HL-60/S4 treated with phorbol 12-myristate 13-acetate at 8.2 ng/mL for 4 days and 3 days (cell line): ENCODE data around the gene CST9L.

Experiments
- in situ Hi-C: fragments of 300-500 bp; cut with MboI; formaldehyde crosslinking; loops from 2 replicates; pipeline ENCODE4 v1.15.0; 2022; ENCODE audit warnings: low sequenced_read_pairs

Gene CST9L, protein sequence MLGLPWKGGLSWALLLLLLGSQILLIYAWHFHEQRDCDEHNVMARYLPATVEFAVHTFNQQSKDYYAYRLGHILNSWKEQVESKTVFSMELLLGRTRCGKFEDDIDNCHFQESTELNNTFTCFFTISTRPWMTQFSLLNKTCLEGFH

DNA sequence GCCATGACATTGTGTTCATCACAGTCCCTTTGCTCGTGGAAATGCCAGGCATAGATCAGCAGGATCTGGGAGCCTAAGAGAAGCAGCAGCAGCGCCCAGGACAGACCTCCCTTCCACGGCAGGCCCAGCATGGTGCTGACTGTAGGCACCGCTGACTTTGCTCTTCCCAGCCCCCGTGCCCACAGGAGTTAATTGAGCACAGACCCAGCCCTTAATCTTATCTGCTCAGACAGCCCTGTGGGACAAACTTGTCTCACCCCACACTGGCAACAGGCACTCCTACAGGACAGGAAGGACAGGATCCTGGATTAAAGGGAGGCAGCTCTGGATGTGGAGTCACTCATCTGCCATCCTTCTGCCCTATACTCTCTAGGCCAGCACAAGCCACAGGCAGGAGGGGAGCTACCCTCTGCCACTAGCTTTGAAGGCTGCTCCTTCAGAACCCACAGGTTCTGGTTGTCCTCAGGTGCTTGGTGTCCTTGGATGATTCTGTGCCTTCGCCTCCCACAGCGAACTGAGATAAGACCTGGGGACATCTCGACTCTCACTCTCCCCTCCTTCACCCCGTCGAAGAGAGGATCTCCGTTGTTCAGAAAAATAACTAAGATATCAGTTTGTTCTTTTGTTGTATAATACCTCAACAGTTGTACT is at the start of gene CST9L:
Gene CST9L (minus strand): TSS at position 165 of the 651 bp plus-strand sequence. CDS start 34 bp downstream, at position 131.
- in situ Hi-C loops = no loop called here

DNA sequence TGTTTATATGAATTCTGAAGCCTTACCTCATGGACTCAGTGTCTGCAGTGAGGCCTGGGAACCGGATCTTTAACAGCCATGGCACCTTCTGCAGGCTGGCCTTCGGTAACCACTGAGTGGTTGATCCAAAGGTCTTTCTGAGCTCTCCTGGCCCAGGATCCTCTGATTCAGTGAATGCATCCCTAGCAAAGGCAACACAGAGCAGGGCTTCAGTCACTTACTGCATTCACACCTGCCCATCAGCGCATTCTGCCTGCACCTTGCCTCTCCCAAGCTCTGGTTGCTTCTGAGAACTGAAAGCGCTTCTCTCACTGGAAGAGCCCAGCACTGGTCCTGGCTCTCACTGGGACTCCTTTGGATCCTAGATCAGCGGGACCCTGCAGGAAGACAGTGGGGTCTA is 45.9 kb upstream of the CST9L start:
- in situ Hi-C loops = loop anchor here (25.0 kb wide), 1 partner anchor 177 kb away; the partner anchor contains the start of gene CSTL1

DNA sequence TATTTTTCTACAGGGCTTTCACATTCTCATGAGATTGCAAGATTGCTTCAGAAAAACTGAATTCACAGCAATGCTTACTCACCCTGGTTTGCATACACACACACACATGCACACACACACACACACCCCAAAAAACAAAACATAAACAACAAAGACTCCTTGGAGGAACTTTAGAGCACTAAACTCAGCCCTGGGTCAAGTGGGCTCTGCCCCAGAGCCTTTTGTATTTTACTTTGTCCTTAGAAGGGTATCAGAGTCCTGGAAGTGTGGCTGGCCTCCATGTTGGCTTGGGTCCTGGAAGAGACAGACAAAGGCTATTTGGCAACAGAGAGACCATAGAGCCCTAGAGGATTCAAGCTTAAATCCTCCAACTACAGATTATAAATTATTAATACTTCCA is 45.4 kb upstream of the CST9L start:
- in situ Hi-C loops = loop anchor here (25.0 kb wide), 1 partner anchor 176 kb away; the partner anchor contains the start of gene CSTL1

DNA sequence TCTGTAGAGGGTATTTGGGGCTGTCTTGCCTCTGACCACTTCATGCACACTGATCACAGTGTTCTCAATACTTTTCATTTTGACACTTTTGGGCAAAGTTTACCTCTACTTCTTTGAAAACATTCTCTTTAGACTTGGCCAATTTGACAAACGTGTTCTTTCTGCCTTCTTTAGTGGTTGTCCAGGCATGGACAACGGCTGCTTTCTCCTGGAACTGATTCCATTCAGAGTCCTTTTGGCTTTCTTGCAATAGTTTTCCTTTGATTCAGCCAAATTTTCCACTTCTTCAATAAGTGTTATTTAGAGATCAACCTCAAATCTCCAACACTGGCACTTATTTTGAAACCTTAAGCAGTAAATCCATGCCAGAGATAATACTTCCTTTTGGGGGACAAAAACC is 44.1 kb upstream of the CST9L start:
- in situ Hi-C loops = loop anchor here (25.0 kb wide), 1 partner anchor 175 kb away; the partner anchor contains the start of gene CSTL1

DNA sequence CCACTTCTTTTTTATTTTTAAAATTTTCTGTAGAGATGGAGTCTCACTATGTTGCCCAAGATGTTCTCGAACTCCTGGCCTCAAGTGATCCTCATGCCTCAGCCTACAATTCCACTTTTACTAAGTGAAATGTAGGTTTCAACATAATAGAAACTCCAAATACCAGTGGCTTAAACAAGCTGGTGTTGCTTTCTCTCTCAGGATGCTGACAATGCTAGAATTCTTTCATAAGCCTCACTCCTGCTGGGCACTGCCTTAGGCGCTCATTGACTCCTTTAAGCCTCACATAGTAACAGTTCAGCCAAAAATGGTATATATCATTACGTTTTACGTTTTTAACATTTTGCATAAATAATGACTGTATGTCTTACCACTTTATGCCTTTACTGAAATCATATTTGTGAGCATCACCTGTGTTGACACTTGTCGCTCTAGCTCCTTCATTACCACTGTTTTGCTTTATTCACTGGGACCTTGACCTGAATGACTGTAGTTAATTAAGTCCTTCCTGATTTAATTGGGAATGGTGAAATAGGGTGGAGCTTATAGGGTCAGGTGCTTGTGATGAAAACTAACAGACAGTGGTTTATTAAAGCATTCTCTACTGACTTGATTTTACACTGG is 41.3 kb upstream of the CST9L start:
- in situ Hi-C loops = loop anchor here (25.0 kb wide), 1 partner anchor 172 kb away; the partner anchor contains the start of gene CSTL1

DNA sequence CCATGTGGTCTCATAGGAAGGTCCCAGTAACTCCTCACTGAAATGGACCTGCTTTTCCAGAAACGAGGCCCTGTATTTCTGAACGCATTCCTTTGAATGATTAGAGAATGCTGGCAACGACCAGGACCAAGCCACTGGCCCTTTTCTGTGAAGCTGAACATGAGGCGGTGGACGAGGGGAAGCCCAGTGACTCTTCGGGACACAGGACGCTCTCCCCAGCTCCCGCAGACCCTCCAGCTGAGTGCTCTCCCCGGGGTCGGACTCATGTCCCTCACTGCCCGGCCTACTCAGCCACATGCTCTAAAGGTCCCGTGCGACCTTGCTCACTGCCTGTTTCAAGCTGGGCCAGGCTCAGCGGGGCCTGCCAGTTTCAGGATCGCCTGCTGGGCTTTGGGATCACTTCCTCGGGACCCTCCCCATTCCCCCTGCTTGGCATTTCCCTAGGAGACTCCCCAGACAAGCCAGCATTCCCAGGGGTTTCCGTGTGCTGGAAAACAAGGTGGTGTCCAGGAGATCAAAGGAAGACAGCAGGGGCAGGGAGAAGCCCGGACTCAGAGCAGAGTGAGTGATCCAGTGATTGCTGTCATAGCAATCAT is 40.1 kb upstream of the CST9L start:
- in situ Hi-C loops = loop anchor here (25.0 kb wide), 1 partner anchor 171 kb away; the partner anchor contains the start of gene CSTL1

DNA sequence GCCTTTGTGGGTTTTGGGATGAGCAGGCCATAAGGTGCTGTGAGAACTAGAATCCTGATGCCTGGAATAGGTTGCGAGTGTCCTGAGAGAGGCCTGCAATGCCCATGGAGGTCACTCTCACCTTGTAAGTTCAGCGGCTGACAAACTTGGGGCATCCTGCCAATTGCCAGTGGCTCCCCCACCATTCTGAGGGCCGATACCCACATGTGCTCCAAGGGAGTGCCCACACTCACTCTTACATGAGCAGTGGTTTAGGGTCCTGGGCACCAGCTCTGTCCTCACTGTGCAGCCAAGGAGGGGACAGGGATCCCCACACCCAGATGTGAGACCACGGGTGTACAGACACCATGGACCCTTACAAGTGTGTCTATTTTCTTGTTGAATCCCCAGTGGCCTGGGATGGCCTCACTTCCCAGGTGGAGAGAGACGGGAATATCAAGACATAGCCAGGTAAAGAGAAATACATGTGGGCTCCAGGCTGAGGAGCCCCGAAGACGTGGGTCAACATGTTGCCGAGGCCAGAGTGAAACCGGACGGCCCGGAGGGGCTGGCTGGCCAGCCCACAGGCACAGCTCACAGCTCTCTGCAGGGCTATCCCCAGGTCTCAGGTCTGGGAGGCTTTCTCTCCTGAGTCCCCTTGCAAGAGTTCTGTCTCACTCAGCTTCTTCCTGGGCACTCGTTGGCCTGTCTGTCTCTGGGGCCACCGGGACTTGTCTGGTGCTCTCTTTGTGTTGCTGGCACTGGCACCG is 39.4 kb upstream of the CST9L start:
- in situ Hi-C loops = loop anchor here (25.0 kb wide), 1 partner anchor 170 kb away; the partner anchor contains the start of gene CSTL1

DNA sequence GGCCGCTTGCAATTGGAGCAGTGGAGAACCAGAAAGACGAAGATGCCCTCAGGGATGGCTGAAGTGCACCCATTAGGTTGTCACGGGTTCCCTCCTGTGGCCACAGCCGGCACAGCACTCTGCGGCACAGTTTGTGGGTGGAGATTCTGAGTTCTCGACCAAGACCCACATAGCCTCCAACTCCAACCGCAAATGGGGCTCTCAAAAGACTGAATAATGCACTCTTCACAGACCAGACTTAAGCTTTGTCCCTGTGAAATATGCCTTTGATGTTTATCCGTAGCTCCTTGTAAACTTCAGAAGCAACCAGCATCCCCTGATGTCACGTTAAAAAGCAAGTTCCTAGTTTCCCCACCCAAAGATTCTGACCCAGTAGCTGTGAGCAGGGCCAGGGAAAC is 38.4 kb upstream of the CST9L start:
- in situ Hi-C loops = loop anchor here (25.0 kb wide), 1 partner anchor 169 kb away; the partner anchor contains the start of gene CSTL1

DNA sequence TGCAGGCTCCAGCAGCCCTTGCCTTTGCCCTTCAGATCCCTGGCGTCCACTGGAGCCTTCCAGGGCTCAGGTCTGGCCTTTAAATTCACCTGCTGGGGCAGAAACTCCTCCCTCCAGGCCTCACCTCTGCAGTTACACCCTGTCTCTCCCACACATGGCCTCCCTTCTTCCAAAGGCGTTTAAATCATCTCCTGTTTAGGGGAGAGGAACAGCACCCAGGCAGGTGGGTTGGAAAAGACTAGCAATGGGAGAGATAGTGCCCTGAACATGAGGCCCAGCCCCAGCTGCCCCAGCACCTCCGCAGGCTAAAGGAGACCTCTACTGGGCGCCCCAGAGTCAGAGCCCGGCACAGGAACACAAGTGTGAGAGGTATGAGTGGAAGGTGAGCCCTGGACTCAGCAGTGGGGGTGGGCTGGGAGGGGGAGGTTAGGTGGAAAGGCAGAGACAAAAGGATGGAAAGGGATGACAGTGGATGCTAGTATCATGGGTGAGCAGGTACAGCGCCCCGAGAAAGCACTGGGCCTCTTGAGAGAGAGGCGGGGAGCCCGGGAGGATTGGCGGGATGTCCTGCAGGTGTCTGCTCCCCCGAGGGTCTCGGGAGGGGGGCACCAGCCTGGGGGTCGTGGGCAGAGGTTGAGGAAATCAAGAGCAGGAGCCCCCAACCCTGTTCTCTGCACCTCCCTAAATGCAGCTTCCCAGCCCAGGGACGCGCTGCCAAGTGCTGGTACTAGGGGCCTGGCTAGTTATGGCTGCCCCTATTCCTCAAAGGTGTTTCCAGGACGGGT is 37.8 kb upstream of the CST9L start, which contains the start of gene CST9:
Gene CST9 (minus strand): TSS at position 51 of the 785 bp plus-strand sequence. CDS start 53 bp downstream, outside the sequence.
- in situ Hi-C loops = loop anchor here (25.0 kb wide), 1 partner anchor 169 kb away; the partner anchor contains the start of gene CSTL1

DNA sequence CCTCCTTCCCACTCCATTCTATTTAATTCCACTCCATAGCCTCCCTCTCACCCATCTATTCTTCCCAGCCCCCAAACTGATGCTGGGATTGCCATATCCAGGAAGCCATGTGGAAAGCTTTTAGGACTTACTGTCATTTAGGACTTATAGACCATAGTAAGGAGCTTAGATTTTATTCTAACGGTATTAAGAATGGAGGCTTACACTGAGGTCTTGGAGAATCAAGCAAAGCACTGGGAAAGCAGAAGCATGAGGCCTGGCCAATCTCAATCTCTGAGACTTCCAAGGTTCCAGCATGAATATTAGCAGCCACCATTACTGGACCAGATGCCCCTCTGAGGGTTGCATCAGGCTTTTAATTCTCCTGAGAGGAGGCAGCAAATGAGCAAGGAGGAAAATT is 36.0 kb upstream of the CST9L start:
- in situ Hi-C loops = loop anchor here (25.0 kb wide), 1 partner anchor 167 kb away; the partner anchor contains the start of gene CSTL1

DNA sequence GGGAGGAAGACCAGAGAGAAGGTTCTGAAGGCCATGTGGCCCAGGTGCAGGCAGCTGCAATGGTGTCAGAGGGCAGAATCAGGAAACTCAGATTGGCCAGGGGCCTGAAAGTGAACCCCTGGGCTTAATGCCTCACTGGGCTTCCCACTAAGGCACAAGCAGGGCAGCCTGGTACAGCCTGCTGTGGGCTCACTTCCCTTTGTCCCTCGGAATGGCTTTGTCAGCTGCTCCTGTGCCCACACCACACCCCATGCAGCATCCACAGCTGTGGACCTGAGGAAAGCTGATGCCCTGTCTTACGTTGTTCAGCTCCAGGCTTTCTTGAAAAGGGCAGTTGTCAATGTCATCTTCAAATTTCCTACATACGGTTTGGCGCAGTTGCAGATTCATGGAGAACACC is 35.0 kb upstream of the CST9L start:
- in situ Hi-C loops = loop anchor here (25.0 kb wide), 1 partner anchor 166 kb away; the partner anchor contains the start of gene CSTL1

DNA sequence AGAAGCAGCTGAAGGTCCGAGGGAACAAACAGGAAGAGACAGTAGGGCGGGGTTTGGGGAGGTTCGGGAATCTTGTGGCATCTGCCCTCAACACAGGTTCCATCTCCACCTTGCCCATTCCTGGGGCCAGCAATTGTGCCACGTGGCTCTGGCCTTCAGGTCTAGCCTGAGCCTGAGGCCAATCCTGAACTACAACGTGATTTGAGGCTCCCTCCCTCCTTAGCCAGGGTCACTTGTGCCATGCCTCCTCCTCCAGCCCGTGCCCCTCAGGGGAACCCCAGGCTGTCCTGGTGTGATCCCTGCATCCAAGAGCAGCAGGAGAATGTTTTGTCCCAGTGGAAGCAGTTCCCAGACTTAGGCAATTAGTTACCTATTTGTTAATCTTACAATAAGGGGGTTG is 34.4 kb upstream of the CST9L start:
- in situ Hi-C loops = loop anchor here (25.0 kb wide), 1 partner anchor 165 kb away; the partner anchor contains the start of gene CSTL1

DNA sequence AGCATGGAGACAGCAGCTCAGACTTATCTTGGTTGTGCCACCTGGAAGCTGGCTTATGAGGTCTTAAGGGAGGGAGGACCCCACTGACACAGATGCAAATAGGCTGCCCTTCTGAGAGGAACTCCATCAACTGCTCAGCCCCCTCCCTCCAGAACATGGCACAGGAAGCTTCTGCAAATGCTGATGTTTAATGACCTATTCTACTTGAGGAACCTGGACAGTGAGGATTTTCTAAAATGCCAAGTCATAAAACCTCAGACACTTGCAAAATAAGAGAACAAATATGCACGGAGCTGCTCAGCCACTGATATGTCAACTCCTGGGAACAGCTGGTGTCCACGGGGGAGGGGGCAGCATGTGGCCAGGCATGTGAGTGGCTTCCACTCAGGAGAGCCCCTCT is 34.0 kb upstream of the CST9L start:
- in situ Hi-C loops = loop anchor here (25.0 kb wide), 1 partner anchor 165 kb away; the partner anchor contains the start of gene CSTL1

DNA sequence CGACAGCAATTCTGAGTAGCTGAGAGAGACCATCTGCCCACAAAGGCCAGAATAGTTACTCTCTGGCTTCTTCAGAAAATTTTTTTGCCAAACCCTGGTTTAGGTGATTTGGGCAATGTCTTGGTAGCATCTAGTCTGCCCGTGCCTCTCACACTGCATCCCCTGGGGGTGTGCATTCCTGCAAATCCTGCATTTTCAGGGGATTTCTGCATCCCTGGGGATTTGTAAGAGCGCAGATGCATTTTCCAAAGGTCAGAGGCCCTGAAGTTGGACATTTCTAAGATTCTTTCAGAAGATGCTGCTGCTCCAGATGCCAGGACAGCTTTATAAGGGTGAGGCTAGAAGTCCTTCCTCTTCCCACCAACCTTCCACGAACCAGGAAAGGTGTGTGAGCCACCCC is 33.4 kb upstream of the CST9L start:
- in situ Hi-C loops = loop anchor here (25.0 kb wide), 1 partner anchor 164 kb away; the partner anchor contains the start of gene CSTL1

DNA sequence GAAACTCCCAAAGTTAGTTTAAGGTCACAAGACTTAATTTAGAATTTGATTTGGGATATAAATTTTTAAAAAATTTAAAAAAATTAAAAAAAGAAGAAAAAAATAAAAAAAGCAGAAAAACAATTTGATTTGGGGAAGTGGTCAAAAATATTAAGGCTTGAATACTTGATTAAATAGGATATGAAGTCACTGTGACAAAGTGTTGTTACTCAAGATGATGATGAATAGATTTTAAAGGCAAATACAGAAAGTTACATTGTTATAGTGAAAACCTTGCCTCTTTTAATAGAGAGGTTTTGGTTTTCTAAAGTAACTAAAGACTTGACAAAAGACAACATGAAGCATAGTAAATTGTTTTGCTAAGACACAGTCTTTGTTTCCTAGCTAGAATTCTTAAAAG is 30.2 kb upstream of the CST9L start:
- in situ Hi-C loops = no loop called here

DNA sequence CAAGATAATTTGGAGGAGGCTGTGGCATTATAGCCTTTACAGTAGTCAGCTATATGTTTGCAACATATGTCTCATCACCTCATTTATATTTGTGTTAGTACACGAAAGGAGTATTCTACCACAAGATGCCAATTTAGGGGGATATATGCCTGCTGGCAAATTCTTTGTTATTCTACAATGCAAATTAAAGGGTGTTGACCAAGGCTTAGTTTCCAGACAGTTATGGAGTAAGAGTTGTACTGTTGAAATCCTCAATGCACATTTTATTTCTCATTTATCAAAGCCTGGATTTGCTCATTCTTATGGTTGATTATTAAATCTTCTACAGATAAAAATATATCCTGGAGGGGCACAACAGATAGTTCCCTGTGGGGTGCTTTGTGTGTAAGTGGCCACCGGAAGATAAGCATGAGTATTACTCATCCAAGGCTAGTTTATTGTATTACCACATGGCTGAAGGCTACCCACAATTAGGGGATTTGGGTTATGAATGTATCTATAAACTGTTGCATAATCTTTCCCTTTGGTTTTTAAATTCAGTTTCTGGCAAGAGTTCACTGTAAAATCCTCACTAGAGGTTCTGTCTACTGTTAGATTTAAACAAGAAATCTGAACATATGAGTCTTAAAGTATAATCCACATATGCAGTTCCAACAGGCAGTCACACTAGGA is 28.4 kb upstream of the CST9L start:
- in situ Hi-C loops = no loop called here

DNA sequence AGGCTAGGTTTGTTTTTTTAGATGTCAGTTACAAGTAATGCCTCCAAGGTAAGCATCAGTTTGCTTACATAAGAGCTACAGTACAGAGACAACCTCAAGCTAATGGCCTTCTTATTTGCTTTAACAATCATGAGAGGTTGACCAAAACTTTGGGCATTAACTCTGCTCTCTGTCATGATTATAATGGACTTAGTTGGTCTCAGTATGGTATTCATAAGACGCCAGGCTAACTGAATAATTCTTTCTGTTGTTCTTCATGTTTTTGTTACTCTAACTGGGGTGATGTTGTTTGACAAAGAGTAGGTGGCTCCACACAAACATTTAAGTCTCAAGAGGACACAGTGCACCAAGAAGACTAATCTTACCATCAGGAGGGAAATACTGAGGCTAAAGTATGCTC is 27.7 kb upstream of the CST9L start:
- in situ Hi-C loops = no loop called here

DNA sequence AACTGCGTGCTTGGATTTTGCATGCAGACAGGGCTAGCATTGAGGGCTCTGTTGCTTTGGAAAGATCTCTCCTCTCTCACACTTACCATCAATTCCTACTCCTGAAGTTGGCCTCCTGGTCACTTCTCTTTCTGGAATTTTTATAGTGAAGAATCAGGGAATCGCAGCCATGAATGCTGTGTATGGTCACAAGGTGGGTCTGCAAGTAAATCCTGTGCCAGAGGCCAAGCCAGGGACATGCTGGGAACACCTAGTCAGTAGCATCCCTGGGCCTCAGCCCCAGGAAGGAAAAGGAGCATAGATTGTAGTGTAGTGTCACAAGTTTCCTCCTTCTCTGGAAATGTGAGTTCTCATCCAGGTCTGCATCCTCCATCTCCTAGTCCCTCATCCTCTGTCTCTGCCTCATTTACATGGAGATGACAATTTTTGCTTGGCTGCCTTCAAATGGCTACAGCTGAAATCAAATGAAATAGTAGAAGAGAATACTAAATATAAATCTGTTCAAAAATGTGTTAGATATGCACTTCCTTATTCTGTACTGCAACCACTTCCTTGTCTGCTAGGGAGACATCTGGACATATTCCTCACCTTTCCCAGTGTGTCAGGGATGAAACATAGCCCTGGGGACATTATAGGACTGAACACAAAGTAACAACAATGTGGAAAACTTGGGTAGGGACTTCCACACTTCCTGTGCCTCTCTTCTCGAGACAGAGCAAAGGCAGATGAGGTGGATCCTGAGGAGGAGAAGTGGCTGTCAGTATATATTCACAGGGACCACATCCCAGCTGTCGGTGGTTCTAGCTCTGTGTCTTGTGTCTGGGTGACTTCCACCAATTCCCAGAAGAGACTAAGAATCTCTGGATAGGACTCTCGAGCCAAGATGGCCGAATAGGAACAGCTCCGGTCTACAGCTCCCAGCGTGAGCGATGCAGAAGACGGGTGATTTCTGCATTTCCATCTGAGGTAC is 20.4 kb upstream of the CST9L start:
- in situ Hi-C loops = no loop called here
